ENCODE data around the gene MTHFS.
"Not testable (repeated sequence)": the region's sequence is repeated elsewhere in the genome, so short reads cannot be mapped to it uniquely, and the experiment has no call there.

Gene MTHFS

DNA sequence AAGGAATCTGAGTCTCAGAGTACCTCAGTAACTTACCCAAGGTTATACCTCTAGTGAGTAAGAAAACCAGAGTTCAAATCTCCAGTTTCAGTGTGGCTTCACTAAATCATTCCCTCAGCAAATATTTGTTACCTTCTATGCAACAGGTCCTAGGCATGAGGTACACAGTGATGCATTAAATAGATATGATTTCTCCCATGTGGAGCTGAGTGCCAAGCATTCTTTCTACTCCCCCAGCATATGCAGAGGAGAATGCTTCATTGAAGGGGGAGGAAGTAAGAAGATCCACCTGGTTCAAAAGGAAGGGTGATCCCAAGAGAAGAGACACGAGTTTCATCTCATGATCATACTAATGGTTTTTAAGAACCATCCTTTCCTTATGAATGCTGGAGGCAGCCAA lies 6.8 kb upstream of the MTHFS start:
- Histone ChIP-seq H3K27ac (ENCODE audit: low read length, poor library complexity, severe bottlenecking) (no peak overlapping the region), H2BK5ac (ENCODE audit: low read depth, low read length, poor library complexity, severe bottlenecking) (no peak overlapping the region), H3K4ac (ENCODE audit: low read depth in 1 of 2, low read length in 2 of 2) (no peak overlapping the region), H2AK5ac (ENCODE audit: low read length, severe bottlenecking) (no peak overlapping the region), H3K9me3 (ENCODE audit: control insufficient read depth, low read length) (no peaks in the 10 kb centered on the region), H2AFZ (ENCODE audit: low read depth, low read length) (no peak overlapping the region), H3K4me1 (ENCODE audit: control insufficient read depth, insufficient read depth, low read depth, low read length) (no peaks in the 10 kb centered on the region), H4K8ac (ENCODE audit: low read length) (no peak overlapping the region), H3K23ac (ENCODE audit: low read length in 2 of 2) (no peak overlapping the region), H3K9ac (ENCODE audit: low read length) (no peak overlapping the region), H4K91ac (ENCODE audit: low read length) (no peak overlapping the region), H2BK120ac (ENCODE audit: low read depth, low read length) (no peak overlapping the region), H3K18ac (ENCODE audit: low read depth in 1 of 2, low read length in 2 of 2) (no peak overlapping the region), H2BK12ac (ENCODE audit: low read length in 2 of 2) (no peak overlapping the region), H3K79me1 (replicated peaks; ENCODE audit: low read length, poor library complexity, severe bottlenecking) (peaks cover 9% of the 10 kb centered on the region), H3K4me3 (ENCODE audit: insufficient read depth in 1 of 2, low read depth in 1 of 2, low read length in 2 of 2) (no peak overlapping the region), H3K27me3 (ENCODE audit: control insufficient read depth in 1 of 2, insufficient read depth in 1 of 2, low read length in 2 of 2) (no peaks in the 10 kb centered on the region), H2BK15ac (ENCODE audit: low read depth, poor library complexity, severe bottlenecking) (no peak overlapping the region), H3K4me2 (ENCODE audit: low read length, poor library complexity, severe bottlenecking) (no peak overlapping the region), H3K14ac (ENCODE audit: low read length in 2 of 2) (no peak overlapping the region), H3K36me3 (ENCODE audit: control insufficient read depth in 1 of 2, insufficient read depth in 2 of 2, low read depth in 1 of 2, low read length in 2 of 2) (peaks cover 0 to 8% of the 10 kb centered on the region in 2 experiments)
- DNase-seq, result no peak
- no CpG with 5 or more reads among the region's 1 CpG for WGBS

DNA sequence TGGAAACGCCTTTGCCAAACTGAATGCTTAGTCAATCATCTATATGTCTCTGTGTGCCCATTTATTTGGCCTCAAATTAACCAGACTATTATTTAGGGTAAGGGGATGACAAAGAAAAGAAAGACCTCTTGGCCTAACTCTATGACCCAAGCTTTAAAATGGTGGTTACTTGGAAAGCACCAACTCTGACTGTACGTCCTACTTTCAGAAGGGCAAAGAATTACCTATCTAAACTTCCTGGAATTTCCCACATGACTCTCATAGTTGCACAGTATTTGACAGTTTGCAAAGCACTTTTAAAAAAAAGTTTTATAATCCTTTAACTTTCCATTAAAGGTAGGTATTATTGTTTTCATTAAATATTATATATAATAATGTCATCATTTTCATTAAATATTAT lies 6.3 kb upstream of the MTHFS start:
- Histone ChIP-seq H3K79me1 (replicated peaks; ENCODE audit: low read length, poor library complexity, severe bottlenecking) (peaks cover 9% of the 10 kb centered on the region), H3K4me3 (ENCODE audit: insufficient read depth in 1 of 2, low read depth in 1 of 2, low read length in 2 of 2) (no peak overlapping the region), H3K4ac (ENCODE audit: low read depth in 1 of 2, low read length in 2 of 2) (no peak overlapping the region), H3K27ac (ENCODE audit: low read length, poor library complexity, severe bottlenecking) (no peak overlapping the region), H3K4me2 (ENCODE audit: low read length, poor library complexity, severe bottlenecking) (no peak overlapping the region), H2BK12ac (ENCODE audit: low read length in 2 of 2) (no peak overlapping the region), H4K91ac (ENCODE audit: low read length) (no peak overlapping the region), H4K8ac (ENCODE audit: low read length) (no peak overlapping the region), H3K27me3 (ENCODE audit: control insufficient read depth in 1 of 2, insufficient read depth in 1 of 2, low read length in 2 of 2) (no peaks in the 10 kb centered on the region), H2AFZ (ENCODE audit: low read depth, low read length) (no peak overlapping the region), H3K36me3 (ENCODE audit: control insufficient read depth in 1 of 2, insufficient read depth in 2 of 2, low read depth in 1 of 2, low read length in 2 of 2) (peaks cover 0 to 8% of the 10 kb centered on the region in 2 experiments), H3K9me3 (ENCODE audit: control insufficient read depth, low read length) (no peaks in the 10 kb centered on the region), H2BK120ac (ENCODE audit: low read depth, low read length) (no peak overlapping the region), H2BK15ac (ENCODE audit: low read depth, poor library complexity, severe bottlenecking) (no peak overlapping the region), H3K4me1 (ENCODE audit: control insufficient read depth, insufficient read depth, low read depth, low read length) (no peaks in the 10 kb centered on the region), H2AK5ac (ENCODE audit: low read length, severe bottlenecking) (no peak overlapping the region), H3K23ac (ENCODE audit: low read length in 2 of 2) (no peak overlapping the region), H2BK5ac (ENCODE audit: low read depth, low read length, poor library complexity, severe bottlenecking) (no peak overlapping the region), H3K9ac (ENCODE audit: low read length) (no peak overlapping the region), H3K18ac (ENCODE audit: low read depth in 1 of 2, low read length in 2 of 2) (no peak overlapping the region), H3K14ac (ENCODE audit: low read length in 2 of 2) (no peak overlapping the region)
- DNase-seq, result no peak
- 100% methylated on average over 1 of the region's 2 CpGs for WGBS

DNA sequence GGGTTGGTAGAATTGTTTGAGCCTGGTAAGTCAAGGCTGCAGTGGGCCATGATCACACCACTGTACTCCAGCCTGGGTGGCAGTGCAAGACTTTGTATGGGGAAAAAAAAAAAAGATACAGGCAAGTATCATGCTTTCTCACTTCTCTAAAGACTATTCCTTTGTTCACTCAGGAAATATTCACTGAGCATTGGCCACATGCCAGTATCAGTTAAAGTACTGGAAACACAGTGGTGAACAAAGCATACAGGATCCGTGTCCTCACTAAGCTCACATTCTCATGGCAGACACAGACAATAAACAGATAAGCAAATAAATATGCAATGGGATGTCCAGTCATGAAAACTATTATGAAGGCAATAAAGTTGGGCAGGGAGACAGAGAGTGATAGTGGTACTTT lies 5.1 kb upstream of the MTHFS start:
- no peak for DNase-seq
- H4K91ac ChIP-seq (ENCODE audit: low read length), result no peak overlapping the region
- no peak overlapping the region for H2BK12ac ChIP-seq (ENCODE audit: low read length in 2 of 2)
- H2AFZ ChIP-seq (ENCODE audit: low read depth, low read length), result no peak overlapping the region
- H2BK5ac ChIP-seq (ENCODE audit: low read depth, low read length, poor library complexity, severe bottlenecking), result no peak overlapping the region
- no peak overlapping the region for H3K14ac ChIP-seq (ENCODE audit: low read length in 2 of 2)
- H3K79me1 ChIP-seq (replicated peaks; ENCODE audit: low read length, poor library complexity, severe bottlenecking), result peaks cover 6% of the 10 kb centered on the region
- H2BK120ac ChIP-seq (ENCODE audit: low read depth, low read length), result no peak overlapping the region
- H3K4me1 ChIP-seq (ENCODE audit: control insufficient read depth, insufficient read depth, low read depth, low read length), result no peaks in the 10 kb centered on the region
- H3K4me3 ChIP-seq (ENCODE audit: insufficient read depth in 1 of 2, low read depth in 1 of 2, low read length in 2 of 2), result no peak overlapping the region
- H3K4ac ChIP-seq (ENCODE audit: low read depth in 1 of 2, low read length in 2 of 2), result no peak overlapping the region
- peaks cover 0 to 3% of the 10 kb centered on the region in 2 experiments for H3K36me3 ChIP-seq (ENCODE audit: control insufficient read depth in 1 of 2, insufficient read depth in 2 of 2, low read depth in 1 of 2, low read length in 2 of 2)
- 100% methylated on average over 1 of the region's 1 CpG for WGBS
- no peak overlapping the region for H2BK15ac ChIP-seq (ENCODE audit: low read depth, poor library complexity, severe bottlenecking)
- peak overlapping the region in 1 of 2 experiments; percentile 12 for H3K18ac ChIP-seq (ENCODE audit: low read depth in 1 of 2, low read length in 2 of 2)
- no peaks in the 10 kb centered on the region for H3K27me3 ChIP-seq (ENCODE audit: control insufficient read depth in 1 of 2, insufficient read depth in 1 of 2, low read length in 2 of 2)
- no peaks in the 10 kb centered on the region for H3K9me3 ChIP-seq (ENCODE audit: control insufficient read depth, low read length)
- no peak overlapping the region for H3K4me2 ChIP-seq (ENCODE audit: low read length, poor library complexity, severe bottlenecking)
- no peak overlapping the region for H4K8ac ChIP-seq (ENCODE audit: low read length)
- H3K27ac ChIP-seq (ENCODE audit: low read length, poor library complexity, severe bottlenecking), result no peak overlapping the region
- H3K9ac ChIP-seq (ENCODE audit: low read length), result no peak overlapping the region
- H2AK5ac ChIP-seq (ENCODE audit: low read length, severe bottlenecking), result no peak overlapping the region
- H3K23ac ChIP-seq (ENCODE audit: low read length in 2 of 2), result no peak overlapping the region

DNA sequence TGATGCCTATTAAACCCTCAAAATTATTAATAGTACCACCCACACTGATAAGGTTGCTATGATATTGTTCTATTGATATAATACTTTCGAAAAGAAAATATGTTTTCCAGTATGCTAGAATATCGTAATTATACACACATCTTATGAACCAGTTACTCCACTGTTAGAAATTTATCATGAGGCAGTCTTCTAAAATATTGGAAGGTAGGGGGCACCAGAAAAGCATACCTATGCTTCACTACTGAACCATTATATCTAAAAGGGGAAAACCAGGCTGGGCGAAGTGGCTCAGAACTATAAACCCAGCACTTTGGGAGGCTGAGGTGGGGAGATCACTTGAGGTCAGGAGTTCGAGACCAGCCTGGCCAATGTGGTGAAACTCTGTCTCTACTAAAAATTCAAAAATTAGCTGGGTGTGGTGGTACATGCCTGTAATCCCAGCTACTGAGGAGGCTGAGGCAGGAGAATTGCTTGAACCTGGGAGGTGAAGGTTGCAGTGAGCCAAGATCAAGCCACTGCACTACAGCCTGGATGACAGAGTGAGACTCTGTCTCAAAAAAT lies 4.1 kb upstream of the MTHFS start:
- not testable (repeated sequence) for H3K14ac ChIP-seq (ENCODE audit: low read length in 2 of 2); H2BK5ac ChIP-seq (ENCODE audit: low read depth, low read length, poor library complexity, severe bottlenecking); H2AFZ ChIP-seq (ENCODE audit: low read depth, low read length); H3K27ac ChIP-seq (ENCODE audit: low read length, poor library complexity, severe bottlenecking); H3K36me3 ChIP-seq (ENCODE audit: control insufficient read depth in 1 of 2, insufficient read depth in 2 of 2, low read depth in 1 of 2, low read length in 2 of 2); H3K18ac ChIP-seq (ENCODE audit: low read depth in 1 of 2, low read length in 2 of 2); H2BK12ac ChIP-seq (ENCODE audit: low read length in 2 of 2); H2BK120ac ChIP-seq (ENCODE audit: low read depth, low read length); H3K4me3 ChIP-seq (ENCODE audit: insufficient read depth in 1 of 2, low read depth in 1 of 2, low read length in 2 of 2); H2BK15ac ChIP-seq (ENCODE audit: low read depth, poor library complexity, severe bottlenecking); H4K91ac ChIP-seq (ENCODE audit: low read length); DNase-seq; H3K4ac ChIP-seq (ENCODE audit: low read depth in 1 of 2, low read length in 2 of 2); H3K27me3 ChIP-seq (ENCODE audit: control insufficient read depth in 1 of 2, insufficient read depth in 1 of 2, low read length in 2 of 2); H3K4me1 ChIP-seq (ENCODE audit: control insufficient read depth, insufficient read depth, low read depth, low read length); H3K9me3 ChIP-seq (ENCODE audit: control insufficient read depth, low read length); H4K8ac ChIP-seq (ENCODE audit: low read length); H3K4me2 ChIP-seq (ENCODE audit: low read length, poor library complexity, severe bottlenecking); H2AK5ac ChIP-seq (ENCODE audit: low read length, severe bottlenecking); H3K23ac ChIP-seq (ENCODE audit: low read length in 2 of 2); H3K9ac ChIP-seq (ENCODE audit: low read length)
- H3K79me1 ChIP-seq (replicated peaks; ENCODE audit: low read length, poor library complexity, severe bottlenecking), result peaks cover 11% of the 10 kb centered on the region
- WGBS, result 100% methylated on average over 2 of the region's 4 CpGs
